Stimulated activated naive CD8-positive, alpha-beta T cell treated with anti-CD3 and anti-CD28 coated beads, Interleukin-15, Interleukin-2, amounts not matched to agents 100 ng/mL and 50 ng/mL, for 24 hours (primary cell): Measurements from ENCODE around the gene C15orf61.

Source experiments
- H3K27ac Mint-ChIP-seq: one replicate; pipeline ENCODE4 v1.8.0; 2021; ENCODE audit warnings: mild to moderate bottlenecking, mixed read lengths
- H3K27me3 Mint-ChIP-seq: one replicate; pipeline ENCODE4 v1.8.0; 2021; ENCODE audit warnings: mixed read lengths
- H3K36me3 Mint-ChIP-seq: one replicate; pipeline ENCODE4 v1.8.0; 2021; ENCODE audit warnings: low read depth, mixed read lengths
- H3K4me1 Mint-ChIP-seq: one replicate; pipeline ENCODE4 v1.8.0; 2021; ENCODE audit warnings: low read depth, mixed read lengths
- H3K4me3 Mint-ChIP-seq: one replicate; pipeline ENCODE4 v1.8.0; 2021; ENCODE audit warnings: mild to moderate bottlenecking, mixed read lengths
- H3K9me3 Mint-ChIP-seq: one replicate; pipeline ENCODE4 v1.8.0; 2021; ENCODE audit warnings: mixed read lengths

C15orf61 gene

GRCh38 chr15:67554580-67554979 lies 33.6 kb downstream of the C15orf61 start:
- Mint-ChIP-seq H3K4me1 (peaks cover 14% of the 10 kb centered on the region), H3K9me3 (no peaks in the 10 kb centered on the region), H3K27me3 (no peaks in the 10 kb centered on the region), H3K36me3 (peaks cover 53% of the 10 kb centered on the region), H3K27ac (no peak overlapping the region), H3K4me3 (no peak overlapping the region)

GRCh38 chr15:67556976-67557570 lies 36.1 kb downstream of the C15orf61 start:
- Mint-ChIP-seq H3K36me3 (peaks cover 50% of the 10 kb centered on the region), H3K4me3 (no peak overlapping the region), H3K27ac (no peak overlapping the region), H3K4me1 (peaks cover 14% of the 10 kb centered on the region), H3K9me3 (no peaks in the 10 kb centered on the region), H3K27me3 (no peaks in the 10 kb centered on the region)

- Mint-ChIP-seq H3K27ac (no peak overlapping the region), H3K27me3 (no peaks in the 10 kb centered on the region), H3K36me3 (peaks cover 50% of the 10 kb centered on the region), H3K4me1 (peaks cover 14% of the 10 kb centered on the region), H3K9me3 (no peaks in the 10 kb centered on the region), H3K4me3 (no peak overlapping the region)
Observed at GRCh38 chr15:67558502-67558901, 37.6 kb downstream of the C15orf61 start.

- H3K9me3 Mint-ChIP-seq: no peaks in the 10 kb centered on the region
- H3K27me3 Mint-ChIP-seq: no peaks in the 10 kb centered on the region
- H3K4me3 Mint-ChIP-seq: no peak overlapping the region
- peaks cover 15% of the 10 kb centered on the region for H3K4me1 Mint-ChIP-seq
- H3K36me3 Mint-ChIP-seq: peaks cover 55% of the 10 kb centered on the region
- H3K27ac Mint-ChIP-seq: no peak overlapping the region
Observed at GRCh38 chr15:67559158-67559557, 38.2 kb downstream of the C15orf61 start.

GRCh38 chr15:67559576-67559975 lies 38.6 kb downstream of the C15orf61 start:
- H3K36me3 Mint-ChIP-seq: peaks cover 59% of the 10 kb centered on the region
- H3K27me3 Mint-ChIP-seq: no peaks in the 10 kb centered on the region
- H3K27ac Mint-ChIP-seq: no peak overlapping the region
- no peaks in the 10 kb centered on the region for H3K9me3 Mint-ChIP-seq
- H3K4me3 Mint-ChIP-seq: no peak overlapping the region
- H3K4me1 Mint-ChIP-seq: peaks cover 19% of the 10 kb centered on the region

- no peak overlapping the region for H3K4me3 Mint-ChIP-seq
- H3K27me3 Mint-ChIP-seq: no peaks in the 10 kb centered on the region
- H3K9me3 Mint-ChIP-seq: no peaks in the 10 kb centered on the region
- H3K36me3 Mint-ChIP-seq: peaks cover 59% of the 10 kb centered on the region
- H3K4me1 Mint-ChIP-seq: peaks cover 21% of the 10 kb centered on the region
- H3K27ac Mint-ChIP-seq: no peak overlapping the region
Observed at GRCh38 chr15:67560320-67560719, 39.4 kb downstream of the C15orf61 start.

- Mint-ChIP-seq H3K4me1 (peaks cover 12% of the 10 kb centered on the region), H3K27me3 (no peaks in the 10 kb centered on the region), H3K27ac (no peak overlapping the region), H3K4me3 (no peak overlapping the region), H3K9me3 (no peaks in the 10 kb centered on the region), H3K36me3 (peaks cover 53% of the 10 kb centered on the region)
Observed at GRCh38 chr15:67563092-67563491, 42.2 kb downstream of the C15orf61 start.

GRCh38 chr15:67564021-67564967 lies 43.4 kb downstream of the C15orf61 start:
- Mint-ChIP-seq H3K36me3 (peaks cover 47% of the 10 kb centered on the region), H3K9me3 (no peaks in the 10 kb centered on the region), H3K4me3 (no peak overlapping the region), H3K4me1 (peaks cover 12% of the 10 kb centered on the region), H3K27ac (no peak overlapping the region), H3K27me3 (no peaks in the 10 kb centered on the region)

- peaks cover 12% of the 10 kb centered on the region for H3K4me1 Mint-ChIP-seq
- H3K4me3 Mint-ChIP-seq: no peak overlapping the region
- H3K36me3 Mint-ChIP-seq: peaks cover 45% of the 10 kb centered on the region
- no peak overlapping the region for H3K27ac Mint-ChIP-seq
- no peaks in the 10 kb centered on the region for H3K9me3 Mint-ChIP-seq
- H3K27me3 Mint-ChIP-seq: no peaks in the 10 kb centered on the region
Observed at GRCh38 chr15:67564968-67565345, 44.0 kb downstream of the C15orf61 start.

GRCh38 chr15:67569668-67570067 lies 48.7 kb downstream of the C15orf61 start:
- H3K27me3 Mint-ChIP-seq: no peaks in the 10 kb centered on the region
- H3K36me3 Mint-ChIP-seq: peaks cover 32% of the 10 kb centered on the region
- no peak overlapping the region for H3K27ac Mint-ChIP-seq
- peaks cover 6% of the 10 kb centered on the region for H3K4me1 Mint-ChIP-seq
- no peaks in the 10 kb centered on the region for H3K9me3 Mint-ChIP-seq
- H3K4me3 Mint-ChIP-seq: no peak overlapping the region

- no peak overlapping the region for H3K27ac Mint-ChIP-seq
- H3K27me3 Mint-ChIP-seq: no peaks in the 10 kb centered on the region
- peaks cover 23% of the 10 kb centered on the region for H3K36me3 Mint-ChIP-seq
- H3K4me3 Mint-ChIP-seq: no peak overlapping the region
- H3K4me1 Mint-ChIP-seq: no peaks in the 10 kb centered on the region
- H3K9me3 Mint-ChIP-seq: no peaks in the 10 kb centered on the region
Observed at GRCh38 chr15:67570875-67571647, 50.1 kb downstream of the C15orf61 start.

- H3K36me3 Mint-ChIP-seq: peaks cover 23% of the 10 kb centered on the region
- no peak overlapping the region for H3K4me3 Mint-ChIP-seq
- H3K27ac Mint-ChIP-seq: no peak overlapping the region
- no peaks in the 10 kb centered on the region for H3K9me3 Mint-ChIP-seq
- no peaks in the 10 kb centered on the region for H3K4me1 Mint-ChIP-seq
- H3K27me3 Mint-ChIP-seq: no peaks in the 10 kb centered on the region
Observed at GRCh38 chr15:67571648-67572415, 50.9 kb downstream of the C15orf61 start.

GRCh38 chr15:67573194-67573593 lies 52.3 kb downstream of the C15orf61 start:
- Mint-ChIP-seq H3K36me3 (peaks cover 17% of the 10 kb centered on the region), H3K27ac (no peak overlapping the region), H3K27me3 (no peaks in the 10 kb centered on the region), H3K9me3 (no peaks in the 10 kb centered on the region), H3K4me3 (no peak overlapping the region), H3K4me1 (no peaks in the 10 kb centered on the region)

- Mint-ChIP-seq H3K27me3 (no peaks in the 10 kb centered on the region), H3K27ac (no peak overlapping the region), H3K9me3 (no peaks in the 10 kb centered on the region)
Observed at GRCh38 chr15:67575039-67575502, 54.1 kb downstream of the C15orf61 start.

More at GRCh38 chr15:67575039-67575502, 54.1 kb downstream of the C15orf61 start:
- Mint-ChIP-seq H3K36me3 (peaks cover 7% of the 10 kb centered on the region), H3K4me1 (no peaks in the 10 kb centered on the region), H3K4me3 (no peak overlapping the region)
